NK-92 (cell line): ENCODE measurements around the gene POLR3A.
A peak's percentile ranks its signal among the peaks of the same experiment; 100 is the strongest.
"Not testable (repeated sequence)": the region's sequence is repeated elsewhere in the genome, so short reads cannot be mapped to it uniquely, and the experiment has no call there.

Source experiments
- DNase-seq: peaks from one replicate; lab custom pipeline; 2025; ENCODE audit not compliant: unreplicated experiment; lab: John Stamatoyannopoulos, UW

The POLR3A gene

GRCh38 chr10:78029269-78030226, at the start of gene POLR3A:
Gene POLR3A (minus strand): TSS chr10:78029515. CDS start chr10:78029407, 108 bp downstream.
- DNase-seq: peak; percentile 23

- DNase-seq: no peak
Observed at GRCh38 chr10:78078539-78079330, 49.4 kb upstream of the POLR3A start.

DNA sequence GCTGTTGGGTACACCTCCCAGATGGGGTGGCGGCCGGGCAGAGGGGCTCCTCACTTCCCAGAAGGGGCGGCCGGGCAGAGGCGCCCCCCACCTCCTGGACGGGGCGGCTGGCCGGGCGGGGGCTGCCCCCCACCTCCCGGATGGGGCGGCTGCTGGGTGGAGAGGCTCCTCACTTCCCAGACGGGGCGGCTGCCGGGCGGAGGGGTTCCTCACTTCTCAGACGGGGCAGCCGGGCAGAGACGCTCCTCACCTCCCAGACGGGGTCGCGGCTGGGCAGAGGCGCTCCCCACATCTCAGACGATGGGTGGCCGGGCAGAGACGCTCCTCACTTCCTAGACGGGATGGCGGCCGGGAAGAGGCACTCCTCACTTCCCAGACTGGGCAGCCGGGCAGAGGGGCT, 46.5 kb upstream of the POLR3A start:
- DNase-seq: not testable (repeated sequence)

DNA sequence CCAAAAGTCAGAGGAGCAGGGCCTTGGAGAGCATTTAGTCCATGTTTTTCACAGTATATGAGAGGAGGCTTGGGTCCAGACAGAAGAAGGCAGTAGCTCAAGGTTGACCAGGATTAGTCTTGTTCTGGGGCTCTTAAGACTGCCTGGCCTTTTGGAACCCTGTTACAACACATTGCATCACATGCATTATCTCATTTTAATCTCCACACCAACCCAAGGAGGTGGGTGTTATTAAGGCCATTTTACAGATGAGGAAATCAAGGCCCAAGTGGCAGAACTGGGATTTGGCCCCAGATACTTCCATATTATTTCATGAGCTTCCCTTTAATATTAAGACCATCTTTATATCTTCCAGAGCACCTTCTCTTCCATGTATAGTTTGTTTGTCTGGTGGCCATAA, 43.2 kb upstream of the POLR3A start:
- DNase-seq: no peak

GRCh38 chr10:78071857-78072179, 42.5 kb upstream of the POLR3A start:
- no peak for DNase-seq

DNA sequence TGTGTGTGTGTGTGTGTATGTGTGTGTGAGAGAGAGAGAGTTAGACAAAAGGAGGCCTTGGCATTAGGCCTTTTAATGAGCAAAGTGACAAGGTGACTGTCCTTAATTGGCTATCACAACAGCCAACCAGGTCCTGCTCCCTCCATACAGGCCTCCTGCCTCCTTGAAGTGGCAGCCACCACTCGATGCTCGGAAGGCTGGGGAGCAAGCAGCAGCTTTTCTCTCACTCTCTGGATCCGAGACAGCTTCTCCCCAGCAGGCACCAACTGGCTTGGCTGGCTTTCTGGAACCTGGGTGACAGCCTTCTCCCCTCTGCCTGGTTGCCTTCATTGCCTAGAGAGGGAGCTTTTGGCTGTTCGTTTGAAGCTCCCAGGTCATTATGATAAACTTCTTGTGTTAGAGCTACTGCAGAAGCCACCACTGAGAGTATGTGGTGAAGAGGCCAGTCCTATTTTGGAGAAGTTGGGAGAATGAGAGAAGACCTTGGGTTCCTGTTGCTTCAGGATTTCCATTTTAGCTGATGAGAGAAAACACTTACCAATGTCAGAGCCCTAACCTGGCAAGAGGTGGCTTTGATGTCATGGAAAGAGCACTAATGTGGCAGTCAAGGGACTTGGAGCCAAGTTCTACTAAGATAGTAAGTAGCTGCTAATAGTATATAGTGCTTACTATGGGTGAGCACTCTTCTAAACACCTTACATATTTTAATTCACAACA, 42.0 kb upstream of the POLR3A start:
- DNase-seq: no peak

DNA sequence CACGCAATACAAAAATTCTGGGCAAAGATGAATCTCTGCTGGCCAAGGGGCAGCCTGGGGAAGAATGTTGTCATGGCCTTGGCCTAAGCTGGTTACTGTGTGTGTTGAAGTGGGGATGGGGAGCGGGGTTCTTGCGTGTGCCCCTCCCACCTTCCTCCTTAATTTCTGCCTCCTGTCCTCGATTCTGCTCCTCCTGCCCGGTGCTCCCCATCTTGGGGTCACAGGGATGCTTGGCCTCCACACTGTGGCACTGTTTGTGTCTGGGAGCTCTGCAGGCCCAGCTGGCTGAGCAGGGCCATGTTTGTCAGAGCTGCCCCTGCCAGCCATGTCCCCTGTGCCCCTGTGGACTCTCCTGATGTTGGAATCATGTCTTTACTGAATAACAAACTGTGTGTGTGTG, 41.4 kb upstream of the POLR3A start:
- DNase-seq: no peak

DNA sequence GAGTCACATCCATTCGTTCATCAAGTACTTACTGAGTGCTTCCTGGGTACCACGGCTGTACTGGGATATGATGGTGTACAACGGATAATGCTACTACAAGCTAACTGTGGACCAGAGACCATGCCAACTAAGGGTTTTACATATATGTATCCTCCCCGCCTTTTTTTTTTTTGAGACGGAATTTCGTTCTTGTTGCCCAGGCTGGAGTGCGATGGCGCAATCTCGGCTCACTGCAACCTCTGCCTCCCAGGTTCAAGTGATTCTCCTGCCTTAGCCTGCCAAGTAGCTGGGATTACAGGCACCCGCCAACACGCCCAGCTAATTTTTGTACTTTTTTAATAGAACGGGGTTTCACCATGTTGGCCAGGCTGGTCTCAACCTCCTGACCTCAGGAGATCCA, 40.7 kb upstream of the POLR3A start:
- not testable (repeated sequence) for DNase-seq

DNA sequence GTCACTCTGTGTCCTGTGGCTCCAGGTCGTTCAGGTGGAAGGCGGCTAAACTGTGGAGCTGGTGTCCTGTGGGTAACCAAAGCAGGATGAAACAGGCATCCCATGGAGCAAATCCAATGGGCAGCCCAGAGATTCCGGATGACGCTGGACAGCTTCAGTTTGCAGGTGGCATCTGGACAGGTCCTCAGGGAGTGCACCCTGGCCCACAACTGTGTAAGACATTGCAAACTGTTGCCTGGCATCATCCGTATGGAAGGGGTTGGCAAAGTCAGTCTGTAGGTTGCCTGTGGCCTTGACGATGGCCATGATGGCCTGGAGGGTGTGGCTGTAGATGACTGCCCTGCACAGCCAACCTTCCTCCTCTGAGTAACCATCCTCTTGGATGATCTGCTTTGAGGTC, 39.8 kb upstream of the POLR3A start:
- DNase-seq: no peak

DNA sequence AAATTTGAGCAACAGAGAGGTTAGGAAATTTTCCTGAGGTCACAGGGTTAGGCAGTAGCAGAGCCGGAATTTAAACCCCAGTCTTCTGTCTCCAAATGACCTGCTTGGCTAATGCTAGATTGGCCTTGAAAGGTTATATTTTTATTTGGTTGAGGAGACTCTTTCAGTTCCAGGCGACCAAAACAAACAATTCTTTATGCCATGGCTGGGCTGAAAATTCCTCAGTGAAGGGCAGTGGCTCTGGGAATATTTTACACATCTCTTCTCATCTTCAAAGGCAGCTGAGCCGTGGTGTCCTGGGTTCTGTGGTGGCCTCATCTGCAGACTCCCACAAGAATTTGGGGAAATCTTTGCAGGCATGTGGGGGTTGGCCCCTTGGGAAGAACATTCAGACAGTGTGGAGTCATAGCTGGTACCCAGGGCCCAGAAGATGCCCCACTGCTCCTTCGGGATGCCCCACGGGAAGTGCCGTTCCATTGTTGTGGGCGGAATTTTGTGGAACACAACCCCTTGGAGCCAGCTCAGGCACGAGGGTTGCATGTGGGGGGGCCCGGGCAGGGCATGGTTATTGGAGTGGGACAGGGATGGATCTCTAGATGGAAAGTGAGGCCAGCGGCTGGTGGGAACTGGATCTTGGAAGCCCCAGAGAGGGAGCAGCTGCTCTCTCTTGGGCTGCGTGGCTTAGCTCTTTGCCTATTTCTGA, 37.6 kb upstream of the POLR3A start:
- DNase-seq: no peak

DNA sequence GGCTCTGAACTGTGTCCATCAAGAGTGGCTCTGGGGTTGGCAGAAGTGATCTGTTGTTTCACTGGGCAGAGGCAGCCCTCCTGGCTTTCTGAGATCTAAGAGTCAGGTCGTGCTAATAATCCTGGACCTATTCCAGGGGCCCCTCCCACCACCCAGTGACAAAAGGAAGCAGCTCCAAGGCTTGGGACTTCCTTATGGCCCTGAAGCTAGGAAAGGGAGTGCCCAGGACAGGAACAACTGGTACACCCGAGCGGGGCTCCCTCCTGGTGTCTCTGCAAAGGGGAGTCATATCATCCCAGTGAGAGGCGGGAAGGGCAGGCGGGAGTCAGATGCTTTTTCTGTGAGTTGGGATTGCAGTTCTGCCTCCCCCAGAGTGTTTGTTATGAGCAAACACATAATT, 36.7 kb upstream of the POLR3A start:
- no peak for DNase-seq

DNA sequence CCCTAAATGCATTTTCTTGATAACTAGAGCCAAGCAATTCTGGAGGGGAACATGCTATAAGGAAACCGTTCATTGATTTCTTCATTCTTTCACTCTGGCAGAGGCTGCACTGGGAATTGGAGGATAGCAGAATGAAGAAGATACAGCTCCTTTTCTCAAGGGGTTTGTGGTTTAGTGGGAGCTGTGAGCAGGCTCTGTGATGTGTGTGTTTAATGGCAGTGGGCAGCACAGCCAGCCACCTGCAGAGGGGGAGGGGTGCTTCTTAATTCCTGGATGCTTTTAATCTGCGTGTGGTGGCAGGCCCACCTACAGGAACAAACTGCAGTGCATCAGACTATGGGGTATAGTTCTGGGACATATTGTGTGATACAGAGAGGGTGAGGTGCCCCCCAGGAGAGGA, 36.3 kb upstream of the POLR3A start:
- no peak for DNase-seq

DNA sequence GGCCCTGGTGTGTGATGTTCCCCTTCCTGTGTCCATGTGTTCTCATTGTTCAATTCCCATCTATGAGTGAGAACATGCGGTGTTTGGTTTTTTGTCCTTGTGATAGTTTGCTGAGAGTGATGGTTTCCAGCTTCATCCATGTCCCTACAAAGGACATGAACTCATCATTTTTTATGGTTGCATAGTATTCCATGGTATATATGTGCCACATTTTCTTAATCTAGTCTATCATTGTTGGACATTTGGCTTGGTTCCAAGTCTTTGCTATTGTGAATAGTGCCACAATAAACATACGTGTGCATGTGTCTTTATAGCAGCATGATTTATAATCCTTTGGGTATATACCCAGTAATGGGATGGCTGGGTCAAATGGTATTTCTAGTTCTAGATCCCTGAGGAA, 35.6 kb upstream of the POLR3A start:
- not testable (repeated sequence) for DNase-seq

DNA sequence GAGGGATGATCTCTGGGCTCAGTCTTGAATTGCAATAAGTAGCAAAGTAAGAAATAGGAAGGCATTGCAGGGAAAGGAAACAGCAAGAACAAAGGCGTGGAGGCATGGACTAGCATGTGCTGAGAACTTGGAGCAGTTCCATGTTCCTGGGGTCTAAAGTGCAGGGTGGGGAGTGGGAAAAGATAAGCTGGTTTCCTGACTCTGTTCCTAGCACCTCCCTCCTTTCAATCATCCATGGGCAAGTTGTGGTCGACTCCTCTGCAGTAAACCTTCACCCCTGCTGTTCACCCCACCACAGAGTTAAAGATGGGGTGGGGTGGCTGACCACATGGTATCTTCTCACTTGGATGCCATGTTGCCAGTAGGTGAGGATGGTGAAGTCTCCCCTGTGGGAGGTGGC, 33.9 kb upstream of the POLR3A start:
- no peak for DNase-seq

- DNase-seq: no peak
Observed at GRCh38 chr10:78062296-78062695, 33.0 kb upstream of the POLR3A start.

- no peak for DNase-seq
Observed at GRCh38 chr10:78059906-78060702, 30.8 kb upstream of the POLR3A start.

DNA sequence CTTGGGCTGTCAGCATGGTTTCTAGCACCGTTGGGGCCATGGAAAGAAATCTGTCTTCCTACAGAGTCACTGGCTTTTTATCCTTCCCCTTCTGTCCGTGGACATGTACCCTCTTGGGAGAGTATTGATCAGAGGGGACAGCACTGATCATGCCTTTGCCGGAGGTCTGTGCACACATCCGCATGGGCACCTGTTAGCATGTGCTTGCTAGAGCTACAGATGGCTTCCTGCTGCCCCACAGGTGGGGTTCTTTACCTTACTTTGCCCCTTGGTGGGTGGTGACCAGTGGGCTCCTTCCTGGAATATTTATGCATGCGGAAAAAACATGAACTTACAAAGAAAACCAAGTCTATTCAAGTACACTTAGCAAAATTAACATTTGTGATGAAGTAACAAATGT, 29.2 kb upstream of the POLR3A start:
- no peak for DNase-seq

DNA sequence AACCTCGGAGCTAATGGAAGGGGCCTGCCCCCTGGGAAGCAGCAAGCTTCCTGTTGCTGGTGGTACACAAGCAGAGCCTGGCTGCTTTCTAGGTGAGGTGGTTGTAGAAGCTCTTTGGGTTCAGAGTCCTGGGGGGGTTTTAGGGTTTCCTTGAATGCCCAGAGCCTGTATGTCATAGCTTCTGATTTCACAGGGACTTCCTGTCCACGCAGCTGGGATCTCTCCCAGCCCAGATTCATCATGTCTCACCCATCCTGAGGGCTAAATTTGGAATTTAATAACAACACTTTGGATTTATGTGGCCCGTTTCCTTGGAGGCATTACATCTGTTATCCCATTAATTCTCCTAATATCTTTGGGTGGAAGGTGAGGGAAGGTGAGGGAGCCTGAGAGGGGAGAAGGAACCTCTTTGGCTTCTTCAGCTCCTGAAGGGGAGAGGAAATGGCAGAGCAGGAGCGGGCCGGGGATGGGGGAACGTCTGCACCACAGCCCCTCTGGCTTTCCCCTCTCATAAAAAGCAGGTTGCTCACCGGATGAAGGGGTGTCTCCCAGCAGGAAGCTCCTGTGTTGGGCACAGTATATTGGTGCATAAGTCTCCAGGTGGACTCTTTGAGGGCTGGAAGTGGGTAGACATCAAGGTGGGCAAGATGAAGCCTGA, 24.0 kb upstream of the POLR3A start:
- DNase-seq: no peak

GRCh38 chr10:78049851-78050250, 20.5 kb upstream of the POLR3A start:
- DNase-seq: no peak
